Stomach smooth muscle (tissue), 2 donors: Measurements from ENCODE around the gene PPARA.
"Not testable (repeated sequence)": the region's sequence is repeated elsewhere in the genome, so short reads cannot be mapped to it uniquely, and the experiment has no call there.

Experiments
- H3K27ac ChIP-seq: one replicate; pipeline ENCODE4 v1.7.0; 2013; ENCODE audit warnings: mild to moderate bottlenecking, low read length, inconsistent platforms
- H3K27me3 ChIP-seq, 2 donors: one replicate each; pipeline ENCODE4 v1.7.0; 2013; ENCODE audit warnings: low read length in 2 of 2; ENCODE audit not compliant: insufficient read depth in 2 of 2, control insufficient read depth in 1 of 2
- H3K36me3 ChIP-seq, 2 donors: one replicate each; pipeline ENCODE4 v1.7.0; 2013; ENCODE audit warnings: low read length in 2 of 2; ENCODE audit not compliant: control insufficient read depth in 2 of 2, insufficient read depth in 2 of 2
- H3K4me1 ChIP-seq: one replicate; pipeline ENCODE4 v1.7.0; 2013; ENCODE audit warnings: low read length; ENCODE audit not compliant: control insufficient read depth, insufficient read depth
- H3K4me3 ChIP-seq, 2 donors: one replicate each; pipeline ENCODE4 v1.7.0; 2013; ENCODE audit warnings: low read length in 2 of 2
- H3K9ac ChIP-seq, 2 donors: one replicate each; pipeline ENCODE4 v1.7.0; 2013; ENCODE audit warnings: low read length in 2 of 2, mild to moderate bottlenecking in 1 of 2
- H3K9me3 ChIP-seq, 2 donors: one replicate each; pipeline ENCODE4 v1.7.0; 2013; ENCODE audit warnings: low read length in 2 of 2; ENCODE audit not compliant: control insufficient read depth in 2 of 2
- donor health status: healthy.
- donor health status: Pancreatic carcinoma.

The PPARA gene

DNA sequence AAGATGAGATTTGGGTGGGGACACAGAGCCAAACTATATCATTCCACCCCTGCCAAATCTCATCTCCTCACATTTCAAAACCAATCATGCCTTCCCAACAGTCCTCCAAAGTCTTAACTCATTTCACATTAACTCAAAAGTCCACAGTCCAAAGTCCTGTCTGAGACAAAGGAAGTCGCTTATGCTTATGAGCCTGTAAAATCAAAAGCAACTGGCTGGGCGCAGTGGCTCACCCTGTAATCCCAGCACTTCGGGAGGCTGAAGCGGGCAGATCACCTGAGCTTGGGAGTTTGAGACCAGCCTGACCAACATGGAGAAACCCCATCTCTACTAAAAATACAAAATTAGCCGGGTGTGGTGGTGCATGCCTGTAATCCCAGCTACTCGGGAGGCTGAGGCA lies 114.2 kb downstream of the PPARA start:
- not testable (repeated sequence) for H3K9ac ChIP-seq, H3K27me3 ChIP-seq, H3K36me3 ChIP-seq, H3K4me3 ChIP-seq, H3K27ac ChIP-seq, H3K9me3 ChIP-seq
- H3K4me1 ChIP-seq = peaks cover 26% of the 10 kb centered on the region

DNA sequence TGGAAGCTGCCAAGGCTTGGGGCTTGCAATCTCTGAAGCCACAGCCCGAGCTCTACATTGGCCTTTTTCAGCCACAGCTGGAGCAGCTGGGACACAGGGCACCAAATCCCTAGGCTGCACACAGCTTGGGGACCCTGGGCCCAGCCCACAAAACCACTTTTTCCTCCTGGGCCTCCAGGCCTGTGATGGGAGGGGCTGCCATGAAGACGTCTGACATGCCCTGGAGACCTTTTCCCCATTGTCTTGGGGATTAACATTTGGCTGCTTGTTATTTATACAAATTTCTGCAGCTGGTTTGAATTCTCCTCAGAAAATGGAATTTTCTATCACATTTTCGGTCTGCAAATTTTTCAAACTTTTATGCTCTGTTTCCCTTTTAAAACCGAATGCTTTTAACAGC lies 115.3 kb downstream of the PPARA start:
- not testable (repeated sequence) for H3K27ac ChIP-seq, H3K4me3 ChIP-seq, H3K9me3 ChIP-seq, H3K36me3 ChIP-seq, H3K9ac ChIP-seq, H3K27me3 ChIP-seq
- H3K4me1 ChIP-seq = peaks cover 31% of the 10 kb centered on the region

DNA sequence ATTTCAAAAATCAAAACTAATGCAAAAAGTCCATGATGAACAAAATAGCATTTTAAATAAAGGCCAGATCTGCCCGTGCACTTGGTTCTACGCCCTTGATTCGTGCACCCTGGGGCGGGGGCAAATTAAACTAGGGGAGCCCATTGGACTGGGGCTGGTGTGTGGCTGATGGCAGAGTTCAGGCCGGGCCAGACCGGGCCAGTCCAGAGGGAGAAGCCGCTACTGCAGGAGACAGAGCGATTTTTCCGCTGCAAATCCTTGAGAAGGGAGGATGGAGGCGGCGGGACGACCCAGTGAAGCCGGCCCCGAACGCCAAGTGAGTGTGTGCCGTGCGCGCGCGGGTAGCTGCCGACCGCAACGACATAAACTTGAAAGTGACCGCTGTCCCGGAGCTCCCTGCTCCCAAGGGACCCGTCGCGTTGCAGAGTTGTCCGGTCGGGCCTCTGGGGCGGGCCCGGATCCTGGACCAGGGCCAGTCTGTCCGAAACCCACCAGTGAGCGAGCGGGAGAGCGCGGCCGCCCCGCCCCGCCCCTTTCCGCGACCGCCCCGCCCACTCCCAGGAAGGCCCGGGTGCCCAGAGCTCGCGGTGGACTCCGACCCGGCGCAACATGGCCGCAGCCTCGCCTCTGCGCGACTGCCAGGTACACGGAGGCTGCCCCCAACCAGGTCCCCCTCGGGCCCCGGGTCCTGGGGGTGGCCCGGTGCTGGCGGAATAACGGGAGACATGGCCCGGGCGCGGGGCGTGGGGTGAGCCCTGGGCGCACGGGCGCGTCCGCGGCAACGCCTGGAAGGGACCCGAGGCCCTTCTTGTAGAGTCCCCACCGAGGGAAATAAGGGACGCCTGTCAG lies 117.3 kb downstream of the PPARA start, which contains the start of gene TTC38:
Gene TTC38 (plus strand): TSS at position 578 of the 849 bp plus-strand sequence. CDS start 32 bp downstream, at position 610.
- Histone ChIP-seq H3K4me1 (peaks cover 27% of the 10 kb centered on the region), H3K27ac (peak within 1 kb of the TSS; percentile 69)

DNA sequence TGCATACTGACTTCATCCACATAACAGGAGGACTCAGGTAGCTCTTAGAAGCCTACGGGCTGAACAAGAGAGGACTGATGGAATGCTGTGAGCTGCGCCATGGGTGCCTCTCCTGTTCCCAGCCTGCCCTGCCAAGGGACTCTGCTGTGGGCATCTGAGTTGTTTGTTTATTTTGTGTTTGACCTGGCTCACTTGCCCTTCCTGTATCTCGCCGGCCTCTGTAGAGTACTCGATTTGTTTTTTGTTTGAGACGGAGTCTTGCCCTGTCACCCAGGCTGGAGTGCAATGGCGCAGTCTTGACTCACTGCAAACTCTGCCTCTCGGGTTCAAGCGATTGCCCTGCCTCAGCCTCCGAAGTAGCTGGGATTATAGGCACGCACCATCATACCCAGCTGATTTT lies 119.2 kb downstream of the PPARA start:
- H3K27me3 ChIP-seq = no peaks in the 10 kb centered on the region
- peaks cover 23% of the 10 kb centered on the region for H3K4me1 ChIP-seq
- no peaks in the 10 kb centered on the region for H3K9me3 ChIP-seq
- no peak overlapping the region for H3K9ac ChIP-seq
- H3K27ac ChIP-seq = no peak overlapping the region
- H3K36me3 ChIP-seq = peaks cover 18 to 19% of the 10 kb centered on the region in 2 donors
- no peak overlapping the region for H3K4me3 ChIP-seq

More for the DNA sequence above, 117.3 kb downstream of the PPARA start, which contains the start of gene TTC38:
- Histone ChIP-seq H3K36me3 (peaks cover 4 to 8% of the 10 kb centered on the region in 2 donors), H3K9ac (peak within 1 kb of the TSS; percentile 68 to 84), H3K27me3 (no peaks in the 10 kb centered on the region), H3K4me3 (peak within 1 kb of the TSS; percentile 70 to 88), H3K9me3 (no peaks in the 10 kb centered on the region)

DNA sequence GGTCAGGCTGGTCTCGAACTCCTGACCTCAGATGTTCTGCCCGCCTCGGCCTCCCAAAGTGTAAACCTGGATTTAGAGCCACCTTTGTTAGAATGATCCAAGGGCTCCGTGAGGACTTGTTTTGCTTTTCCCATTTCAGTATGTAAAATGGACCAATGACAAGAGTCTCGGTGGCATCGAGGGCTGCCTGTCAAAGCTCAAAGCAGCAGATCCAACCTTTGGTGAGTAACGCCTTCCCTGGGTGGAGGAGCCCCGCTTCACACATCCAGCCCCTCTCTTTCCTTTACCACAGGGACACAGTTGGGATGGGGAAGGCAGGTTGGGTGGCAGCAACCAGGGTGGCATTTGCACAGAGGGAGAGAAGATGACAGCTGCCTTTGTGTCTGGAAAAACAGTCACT lies 121.9 kb downstream of the PPARA start:
- Histone ChIP-seq H3K9ac (no peak overlapping the region), H3K36me3 (peaks cover 36 to 37% of the 10 kb centered on the region in 2 donors), H3K9me3 (no peaks in the 10 kb centered on the region), H3K27ac (no peak overlapping the region), H3K27me3 (no peaks in the 10 kb centered on the region), H3K4me1 (peaks cover 23% of the 10 kb centered on the region), H3K4me3 (no peak overlapping the region)

DNA sequence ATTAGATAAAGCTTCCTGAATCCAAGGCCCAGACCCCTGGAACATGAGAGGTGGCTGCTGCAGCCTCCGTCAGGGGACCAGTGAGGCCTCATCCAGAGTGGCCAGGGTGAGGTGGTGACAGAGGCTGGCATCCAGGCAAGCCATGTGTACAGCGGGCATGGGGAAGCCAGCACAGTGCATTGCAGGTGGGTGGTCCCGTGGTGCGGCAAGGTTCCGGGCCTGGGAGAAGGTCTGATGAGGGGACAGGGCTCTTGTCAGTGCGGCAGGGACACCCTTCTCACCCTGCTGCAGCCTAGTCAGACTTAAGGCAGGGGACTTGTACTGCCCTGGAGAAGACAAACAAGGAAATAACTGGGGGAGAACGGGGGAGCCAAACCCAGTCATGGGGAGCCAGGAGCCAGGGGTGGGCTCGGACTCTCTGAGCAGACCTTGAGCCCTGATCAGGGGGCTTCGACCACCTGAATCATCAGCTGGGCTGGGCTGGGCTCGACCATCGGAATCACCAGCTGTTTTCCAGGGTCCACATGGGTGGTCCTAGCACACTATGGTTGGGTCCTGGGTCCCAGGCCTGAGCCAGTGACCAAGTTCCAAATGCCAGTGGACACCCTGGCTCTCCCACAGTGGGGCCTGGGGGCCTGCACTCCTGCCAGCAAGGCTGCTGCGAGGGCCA lies 122.6 kb downstream of the PPARA start:
- no peaks in the 10 kb centered on the region for H3K27me3 ChIP-seq
- peaks cover 18% of the 10 kb centered on the region for H3K4me1 ChIP-seq
- H3K9me3 ChIP-seq = no peaks in the 10 kb centered on the region
- H3K27ac ChIP-seq = no peak overlapping the region
- H3K4me3 ChIP-seq = no peak overlapping the region
- peaks cover 39 to 41% of the 10 kb centered on the region in 2 donors for H3K36me3 ChIP-seq
- no peak overlapping the region for H3K9ac ChIP-seq

DNA sequence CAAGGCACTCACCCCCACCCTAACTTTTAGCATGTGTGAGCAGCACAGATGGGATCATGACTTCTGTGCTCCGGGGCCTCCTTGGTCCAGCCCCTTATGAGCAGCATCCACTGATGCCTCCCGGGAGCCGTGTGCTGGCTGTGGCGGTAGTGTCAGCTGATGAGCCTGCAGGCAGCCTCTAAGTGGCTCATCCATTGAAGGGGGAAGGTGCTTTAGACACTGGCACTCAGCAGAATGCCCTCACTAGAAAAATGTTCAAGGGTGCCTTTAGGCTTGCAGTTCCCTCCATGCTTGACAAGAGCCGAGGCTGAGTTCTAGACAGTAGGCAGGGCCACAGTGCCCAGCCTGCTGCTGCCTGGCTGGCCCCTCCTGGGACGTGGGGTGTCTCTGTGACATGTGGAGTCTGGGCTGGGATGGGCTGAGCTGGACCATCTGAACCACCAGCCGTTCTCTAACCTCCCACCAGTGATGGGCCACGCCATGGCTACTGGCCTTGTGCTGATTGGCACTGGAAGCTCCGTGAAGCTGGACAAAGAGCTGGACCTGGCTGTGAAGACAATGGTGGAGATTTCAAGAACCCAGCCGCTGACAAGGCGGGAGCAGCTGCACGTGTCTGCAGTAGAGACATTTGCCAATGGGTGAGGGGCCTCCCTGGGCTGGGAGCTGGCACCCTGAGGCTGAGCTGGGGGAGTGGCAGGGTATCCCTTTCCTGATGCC lies 123.3 kb downstream of the PPARA start:
- Histone ChIP-seq H3K36me3 (peaks cover 46 to 48% of the 10 kb centered on the region in 2 donors), H3K9ac (no peak overlapping the region)

DNA sequence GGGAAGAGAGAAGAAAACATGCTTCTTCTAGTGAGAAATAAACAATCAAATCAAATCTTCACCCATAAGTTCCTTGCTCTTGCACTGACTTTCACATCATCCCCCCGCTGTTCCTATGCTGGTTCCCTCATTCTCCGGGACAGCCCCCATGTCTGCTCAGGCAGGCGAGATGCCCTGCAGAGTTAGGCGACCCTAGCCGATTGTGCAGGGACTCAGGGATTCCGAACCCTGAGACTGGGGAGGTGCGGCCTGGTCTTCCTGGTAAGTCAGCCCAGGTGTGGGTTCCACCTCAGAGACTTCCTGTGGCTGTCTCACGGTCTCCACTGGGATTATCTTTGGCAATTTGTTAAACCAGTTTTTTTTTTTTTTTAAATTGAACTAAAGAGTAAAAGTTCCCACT lies 124.1 kb downstream of the PPARA start:
- Histone ChIP-seq H3K4me1 (peaks cover 6% of the 10 kb centered on the region), H3K9ac (no peak overlapping the region), H3K27me3 (no peaks in the 10 kb centered on the region), H3K9me3 (no peaks in the 10 kb centered on the region), H3K4me3 (no peak overlapping the region), H3K27ac (no peak overlapping the region), H3K36me3 (peaks cover 53% of the 10 kb centered on the region in 2 donors)

More for the DNA sequence above, 123.3 kb downstream of the PPARA start:
- Histone ChIP-seq H3K27ac (no peak overlapping the region), H3K9me3 (no peaks in the 10 kb centered on the region), H3K4me1 (peaks cover 14% of the 10 kb centered on the region), H3K27me3 (no peaks in the 10 kb centered on the region), H3K4me3 (no peak overlapping the region)

DNA sequence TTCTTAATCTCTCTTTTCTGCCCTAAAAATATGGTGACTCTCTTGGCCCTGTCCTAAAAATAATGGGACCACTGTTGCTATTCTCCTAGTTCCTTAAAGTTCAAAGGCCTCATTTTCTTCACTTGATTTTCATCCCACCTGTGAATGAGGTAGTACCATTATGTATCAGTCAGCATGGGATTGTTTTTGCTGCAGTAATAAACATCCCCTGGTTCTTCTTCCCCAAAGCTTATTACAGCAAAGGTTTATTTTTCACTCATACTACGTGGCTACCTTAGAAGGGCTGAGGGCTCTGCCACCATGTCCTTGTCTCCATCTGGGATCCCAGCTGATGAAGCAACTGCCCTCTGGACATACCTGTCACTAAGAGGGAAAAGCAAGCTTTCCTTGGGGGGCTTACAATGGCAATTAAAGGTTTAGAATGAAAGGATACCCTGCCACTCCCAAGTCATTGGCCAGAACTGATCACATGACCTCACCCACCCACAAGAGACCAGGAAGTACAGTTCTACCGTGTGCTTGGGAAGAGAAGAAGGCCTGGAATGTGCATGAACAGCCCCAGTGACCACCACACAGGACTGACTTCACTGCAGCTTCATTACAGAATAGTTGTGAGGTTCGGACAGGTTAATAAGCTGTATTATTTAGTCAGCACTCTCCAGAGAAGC lies 125.3 kb downstream of the PPARA start:
- H3K27ac ChIP-seq = no peak overlapping the region
- no peaks in the 10 kb centered on the region for H3K4me1 ChIP-seq
- H3K4me3 ChIP-seq = no peak overlapping the region
- no peaks in the 10 kb centered on the region for H3K9me3 ChIP-seq
- peaks cover 60 to 64% of the 10 kb centered on the region in 2 donors for H3K36me3 ChIP-seq
- no peaks in the 10 kb centered on the region for H3K27me3 ChIP-seq
- H3K9ac ChIP-seq = no peak overlapping the region

DNA sequence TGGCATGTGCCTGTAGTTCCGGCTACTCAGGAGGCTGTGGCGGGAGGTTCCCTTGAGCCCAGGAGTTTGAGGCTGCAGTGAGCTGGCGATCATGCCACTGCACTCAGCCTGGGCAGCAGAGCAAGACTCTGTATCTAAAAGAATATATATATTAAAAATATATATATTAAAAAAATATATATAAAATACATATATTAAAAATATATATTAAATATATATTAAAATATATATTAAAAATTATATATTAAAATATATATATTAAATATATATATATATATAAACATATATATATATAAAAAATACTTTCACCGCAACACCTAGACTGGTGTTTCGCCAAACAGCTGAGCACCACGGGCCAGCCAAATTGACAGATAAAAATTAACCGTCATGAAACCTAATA lies 126.2 kb downstream of the PPARA start:
- H3K36me3 ChIP-seq = peaks cover 65 to 71% of the 10 kb centered on the region in 2 donors
- H3K9me3 ChIP-seq = no peaks in the 10 kb centered on the region
- no peak overlapping the region for H3K9ac ChIP-seq

More for the DNA sequence above, 126.2 kb downstream of the PPARA start:
- no peak overlapping the region for H3K4me3 ChIP-seq
- H3K4me1 ChIP-seq = no peaks in the 10 kb centered on the region
- H3K27me3 ChIP-seq = no peaks in the 10 kb centered on the region
- no peak overlapping the region for H3K27ac ChIP-seq
